ENCODE results near the gene SLC18A3. TPM values are rescaled to one million over a fixed set of nuclear protein-coding genes. Genes with fewer than 3 reads are reported as not detected.

The SLC18A3 gene
- total RNA-seq, 1 experiment from 2014 or later, result not detected

DNA sequence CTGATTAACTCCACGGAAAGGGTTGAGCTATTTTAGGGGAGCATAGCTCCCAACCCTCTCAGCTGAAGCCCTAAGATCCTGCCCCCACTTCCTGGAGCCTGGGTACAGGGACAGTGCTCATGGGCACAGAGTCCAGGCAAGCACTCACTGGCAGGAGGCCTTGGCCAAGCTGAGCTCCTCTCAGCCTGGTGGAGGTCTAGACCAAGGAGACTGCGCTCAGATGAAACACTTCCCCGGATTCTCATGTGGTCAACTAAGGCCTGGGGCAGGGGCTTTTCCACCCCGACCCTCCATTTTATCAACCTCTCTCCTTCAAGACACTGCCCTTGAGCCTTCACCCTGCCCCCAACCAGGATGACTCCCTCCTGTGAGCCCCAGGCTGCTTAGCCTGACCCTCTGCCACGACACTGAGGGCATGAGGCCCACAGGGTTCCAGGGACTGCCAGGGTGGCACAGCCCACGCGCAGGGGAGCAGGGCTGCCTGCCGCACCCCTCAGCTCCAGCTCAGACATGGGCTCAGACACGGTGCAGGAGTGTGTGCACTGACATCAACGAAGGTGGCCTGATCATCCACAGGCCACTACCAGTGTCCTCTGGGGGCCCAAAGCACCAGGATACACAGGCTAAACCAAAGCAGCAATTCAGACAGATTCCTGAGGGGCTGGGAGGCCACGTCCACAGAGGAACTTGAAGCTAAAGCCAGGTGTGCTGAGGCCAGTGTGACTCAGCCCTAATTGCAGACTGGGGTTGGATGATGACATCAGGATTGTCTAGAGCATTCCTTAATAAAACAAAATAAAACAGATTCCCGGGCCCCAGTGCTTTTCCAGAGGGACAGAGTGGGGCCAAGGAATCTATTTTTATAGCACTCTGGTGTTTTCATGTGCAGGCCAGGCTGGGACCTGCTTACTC is 22.6 kb downstream of the SLC18A3 start:
- Histone ChIP-seq H3K9me3 (no peaks in the 10 kb centered on the region), H3K27me3 (peaks cover 23% of the 10 kb centered on the region), H3K4me3 (no peak overlapping the region), H3K36me3 (no peaks in the 10 kb centered on the region)
- no peak for DNase-seq

- H3K27me3 ChIP-seq, result peaks cover 31% of the 10 kb centered on the region
- no peak for DNase-seq
These were observed 23.4 kb downstream of the SLC18A3 start for GRCh38 chr10:49633327-49634068.

GRCh38 chr10:49634069-49634660 is 24.1 kb downstream of the SLC18A3 start:
- H3K36me3 ChIP-seq, result no peaks in the 10 kb centered on the region

More at GRCh38 chr10:49633327-49634068, 23.4 kb downstream of the SLC18A3 start:
- Histone ChIP-seq H3K4me3 (no peak overlapping the region), H3K36me3 (no peaks in the 10 kb centered on the region), H3K9me3 (no peaks in the 10 kb centered on the region)

DNA sequence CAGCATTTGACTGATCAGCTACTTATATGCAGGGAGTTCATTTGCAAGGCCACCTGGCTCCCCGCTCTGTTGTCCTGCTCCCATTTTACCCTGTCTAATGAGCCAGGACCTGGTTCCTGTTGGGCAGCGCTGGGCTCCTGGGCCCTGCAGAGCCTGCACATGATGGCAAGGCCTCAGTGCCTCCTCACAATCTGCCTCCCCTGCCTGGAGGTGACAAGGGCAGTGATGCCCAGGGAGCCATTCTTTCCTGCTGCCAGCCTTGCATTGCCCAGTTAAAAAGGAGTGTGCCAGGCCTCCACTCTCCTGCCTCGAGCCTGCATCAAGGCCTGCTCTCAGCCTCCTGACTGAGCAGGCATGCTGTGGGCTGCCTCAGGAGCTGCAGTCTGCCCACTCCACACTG is 32.2 kb downstream of the SLC18A3 start:
- Histone ChIP-seq H3K27me3 (peaks cover 25% of the 10 kb centered on the region), H3K36me3 (no peaks in the 10 kb centered on the region), H3K9me3 (no peaks in the 10 kb centered on the region), H3K4me3 (no peak overlapping the region)
- DNase-seq, result no peak

More at GRCh38 chr10:49634069-49634660, 24.1 kb downstream of the SLC18A3 start:
- no peak for DNase-seq
- H3K27me3 ChIP-seq, result peaks cover 34% of the 10 kb centered on the region
- H3K9me3 ChIP-seq, result no peaks in the 10 kb centered on the region
- no peak overlapping the region for H3K4me3 ChIP-seq

GRCh38 chr10:49643241-49644034 is 33.3 kb downstream of the SLC18A3 start:
- H3K27me3 ChIP-seq, result peaks cover 14% of the 10 kb centered on the region

GRCh38 chr10:49644035-49644646 is 34.0 kb downstream of the SLC18A3 start:
- Histone ChIP-seq H3K9me3 (no peaks in the 10 kb centered on the region), H3K4me3 (no peak overlapping the region), H3K36me3 (no peaks in the 10 kb centered on the region), H3K27me3 (peaks cover 11% of the 10 kb centered on the region)
- DNase-seq, result no peak

More at GRCh38 chr10:49643241-49644034, 33.3 kb downstream of the SLC18A3 start:
- no peak for DNase-seq
- no peak overlapping the region for H3K4me3 ChIP-seq
- H3K36me3 ChIP-seq, result no peaks in the 10 kb centered on the region
- H3K9me3 ChIP-seq, result no peaks in the 10 kb centered on the region

DNA sequence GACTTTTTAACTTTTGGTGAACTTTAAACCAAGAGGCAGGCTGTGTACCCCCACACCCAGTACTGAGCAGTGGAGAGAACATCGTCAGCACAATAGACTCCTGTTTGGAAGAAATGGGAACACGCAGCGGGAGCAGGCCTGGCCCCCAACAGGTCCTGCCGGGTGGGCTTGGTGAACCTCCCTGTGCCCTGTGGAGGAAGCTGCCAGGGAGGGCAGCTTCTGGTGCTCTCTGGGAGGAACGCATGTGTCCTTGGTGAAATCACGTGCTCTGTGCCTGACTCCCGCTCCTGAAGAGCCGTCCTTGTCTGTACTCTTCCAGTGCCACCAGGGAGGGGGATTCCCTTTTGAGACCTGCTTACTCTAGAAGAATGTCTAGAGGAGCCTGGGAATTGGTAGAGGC is 35.3 kb downstream of the SLC18A3 start:
- peaks cover 5% of the 10 kb centered on the region for H3K27me3 ChIP-seq
- DNase-seq, result no peak
- H3K9me3 ChIP-seq, result no peaks in the 10 kb centered on the region
- H3K36me3 ChIP-seq, result no peaks in the 10 kb centered on the region
- H3K4me3 ChIP-seq, result no peak overlapping the region

- Histone ChIP-seq H3K36me3 (no peaks in the 10 kb centered on the region), H3K9me3 (no peaks in the 10 kb centered on the region), H3K27me3 (peaks cover 2% of the 10 kb centered on the region), H3K4me3 (no peak overlapping the region)
- no peak for DNase-seq
These were observed 36.1 kb downstream of the SLC18A3 start for GRCh38 chr10:49645871-49646870.

DNA sequence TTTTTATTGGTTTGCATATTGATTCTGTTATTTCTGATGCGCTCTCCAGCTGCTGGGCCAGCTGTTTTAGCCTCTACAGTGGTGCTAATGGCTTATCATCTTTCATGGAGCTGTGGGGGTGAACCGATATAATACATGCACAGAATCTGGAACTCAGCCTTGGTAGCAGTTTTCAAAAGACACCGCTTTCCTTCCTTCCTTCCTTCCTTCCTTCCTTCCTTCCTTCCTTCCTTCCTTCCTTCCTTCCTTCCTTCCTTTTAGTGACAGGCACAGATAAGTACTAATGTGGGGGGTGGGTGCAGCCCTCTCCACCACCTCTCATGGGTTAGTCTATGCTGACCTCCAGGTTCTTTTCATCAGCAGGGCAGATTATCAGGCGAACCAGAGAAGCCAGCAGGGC is 37.4 kb downstream of the SLC18A3 start:
- no peaks in the 10 kb centered on the region for H3K9me3 ChIP-seq

GRCh38 chr10:49647985-49648795 is 38.1 kb downstream of the SLC18A3 start:
- no peak for DNase-seq
- peaks cover 2% of the 10 kb centered on the region for H3K27me3 ChIP-seq
- no peaks in the 10 kb centered on the region for H3K9me3 ChIP-seq
- H3K4me3 ChIP-seq, result no peak overlapping the region
- no peaks in the 10 kb centered on the region for H3K36me3 ChIP-seq

More for the DNA sequence above, 37.4 kb downstream of the SLC18A3 start:
- no peak for DNase-seq
- Histone ChIP-seq H3K4me3 (no peak overlapping the region), H3K36me3 (no peaks in the 10 kb centered on the region), H3K27me3 (peaks cover 2% of the 10 kb centered on the region)

DNA sequence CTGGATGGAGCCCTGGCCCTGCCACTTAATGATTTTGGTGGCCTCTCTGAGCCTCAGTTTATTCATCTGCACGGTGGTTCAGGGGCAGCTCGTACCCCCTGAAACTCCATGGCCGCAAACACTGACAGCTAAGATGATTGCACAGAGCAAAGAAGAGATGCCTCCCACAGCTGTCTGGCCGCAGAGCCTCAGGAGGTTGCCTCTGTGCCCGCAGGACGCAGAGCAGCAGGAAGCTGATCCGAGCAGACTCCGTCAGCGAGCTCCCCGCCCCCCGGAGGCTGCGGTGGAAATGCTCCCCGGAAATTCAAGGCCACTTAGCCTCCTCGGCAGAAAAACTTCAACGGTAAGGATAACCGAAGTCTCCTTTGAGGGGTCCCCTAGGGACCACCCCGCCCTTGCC is 39.2 kb downstream of the SLC18A3 start:
- no peak overlapping the region for H3K4me3 ChIP-seq
- H3K27me3 ChIP-seq, result peaks cover 5% of the 10 kb centered on the region
- no peak for DNase-seq
- no peaks in the 10 kb centered on the region for H3K36me3 ChIP-seq
- no peaks in the 10 kb centered on the region for H3K9me3 ChIP-seq

DNA sequence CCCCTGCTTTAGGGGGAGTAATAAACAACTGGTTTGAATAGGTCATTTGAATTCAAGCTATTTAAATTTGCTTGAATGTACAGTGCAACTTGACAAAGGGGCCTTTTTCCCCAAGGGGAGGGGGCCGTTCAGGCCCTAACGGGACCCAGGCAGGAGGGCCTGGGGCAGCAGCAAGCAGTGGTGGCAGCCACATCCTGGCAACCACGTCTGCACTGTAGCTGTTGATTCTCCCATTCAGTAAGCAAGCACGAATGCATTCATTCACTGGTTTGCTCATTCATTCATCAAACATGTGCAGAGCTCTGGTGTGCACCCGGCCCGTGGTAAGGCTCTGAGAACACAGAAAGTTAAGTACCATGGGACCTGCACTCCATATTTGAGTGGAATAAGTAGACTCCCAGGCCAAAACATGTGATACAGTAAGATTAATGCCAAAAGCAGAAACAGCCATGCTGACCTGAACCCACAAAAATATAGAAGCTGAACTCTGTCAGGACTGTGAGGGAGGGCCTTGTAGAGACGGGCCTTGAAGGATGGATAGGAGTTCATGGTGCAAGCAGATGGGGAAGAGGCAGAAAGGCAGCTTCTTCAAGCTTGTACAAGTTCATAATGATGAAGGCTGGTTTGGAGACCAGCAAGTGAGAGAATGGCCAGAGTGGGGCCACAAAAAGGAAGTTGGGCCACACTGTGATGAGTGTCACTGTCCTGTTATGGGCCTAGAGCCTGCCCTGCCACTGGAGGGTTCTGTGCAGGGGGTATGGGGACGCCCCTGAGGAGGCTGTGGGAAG is 40.0 kb downstream of the SLC18A3 start:
- H3K9me3 ChIP-seq, result no peaks in the 10 kb centered on the region
- H3K36me3 ChIP-seq, result no peaks in the 10 kb centered on the region
- no peak overlapping the region for H3K4me3 ChIP-seq
- no peak for DNase-seq
- peaks cover 8% of the 10 kb centered on the region for H3K27me3 ChIP-seq

DNA sequence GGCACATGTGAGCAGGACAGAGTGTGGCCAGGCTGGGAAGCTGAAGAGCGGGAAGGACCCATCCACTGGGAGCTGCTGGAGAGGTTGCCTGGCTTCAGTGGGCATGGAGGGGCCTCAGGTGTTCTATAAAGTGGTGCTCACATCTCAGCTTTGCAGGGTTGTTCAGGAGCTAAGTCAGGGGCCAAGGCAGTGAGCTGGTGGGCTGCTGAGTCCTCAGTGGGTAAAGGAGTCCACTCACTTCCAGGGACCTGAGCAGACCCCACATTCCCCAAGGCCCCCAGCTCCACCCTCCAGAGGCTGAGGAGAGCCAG is 40.6 kb downstream of the SLC18A3 start:
- Histone ChIP-seq H3K27me3 (peaks cover 14% of the 10 kb centered on the region), H3K9me3 (no peaks in the 10 kb centered on the region), H3K4me3 (no peak overlapping the region), H3K36me3 (no peaks in the 10 kb centered on the region)
- no peak for DNase-seq
